Lower leg skin (tissue), 3 donors: Measurements from ENCODE around the gene GKN2.

ENCODE experiments used
- CTCF ChIP-seq, 3 donors: fragments of 450-650 bp; IDR thresholded peaks; one replicate each; pipeline ENCODE4 v1.5.1; 2016; ENCODE audit warnings: antibody characterized with exemption in 3 of 3, mild to moderate bottlenecking in 3 of 3, moderate library complexity in 2 of 3
- POLR2A ChIP-seq, 2 donors: fragments of 450-650 bp; IDR thresholded peaks; one replicate each; pipeline ENCODE4 v1.6.1; 2016 to 2017; ENCODE audit warnings: antibody characterized with exemption in 2 of 2, mild to moderate bottlenecking in 1 of 2, moderate library complexity in 1 of 2

- TF ChIP-seq CTCF (IDR thresholded peaks at IDR 0.05) (no peak), POLR2A (IDR thresholded peaks at IDR 0.05) (no peak)
Observed at GRCh38 chr2:68912732-68913131, 40.0 kb downstream of the GKN2 start.
